ENCODE measurements around the gene PEX12. TPM values are rescaled to one million over a fixed set of nuclear protein-coding genes. Genes with fewer than 3 reads are reported as not detected.

PEX12 gene
- total RNA-seq, 1 experiment from 2014 or later = 3.9 TPM

- POLR2A ChIA-PET (ENCODE audit: unreplicated experiment) = no interaction called here
- peaks cover 12% of the 10 kb centered on the region for H3K27me3 ChIP-seq (ENCODE audit: low read length)
- no peak within 1 kb of the TSS for H3K4me3 ChIP-seq (ENCODE audit: low read length)
- no peaks in the 10 kb centered on the region for H4K20me1 ChIP-seq (ENCODE audit: low read length)
- ATAC-seq (no peak), DNase-seq (no peak)
- no TSS peak for BruUV-seq (replicated peaks)
- H3K9ac ChIP-seq (ENCODE audit: low read length) = no peak within 1 kb of the TSS
- H3K4me2 ChIP-seq (ENCODE audit: low read length) = no peak within 1 kb of the TSS
- H3K9me3 ChIP-seq (ENCODE audit: low read length) = no peaks in the 10 kb centered on the region
- H3F3A ChIP-seq (ENCODE audit: low read length, unreplicated experiment) = no peaks in the 10 kb centered on the region
- no peaks in the 10 kb centered on the region for H3K9me2 ChIP-seq (replicated peaks; ENCODE audit: low read length)
- H3K79me2 ChIP-seq (ENCODE audit: low read length) = no peaks in the 10 kb centered on the region
- TF ChIP-seq CTCF (conservative IDR thresholded peaks at IDR 0.05; ENCODE audit: low read depth, low read length) (no peak), EZH2phosphoT487 (IDR thresholded peaks at IDR 0.05; ENCODE audit: borderline replicate concordance, low read length) (no peak), EZH2 (IDR thresholded peaks at IDR 0.05; ENCODE audit: low read length, unreplicated experiment) (no peak)
- no peaks in the 10 kb centered on the region for H3K4me1 ChIP-seq (ENCODE audit: insufficient read depth, low read length)
- intact Hi-C loops (cut with micrococcal nuclease) = no loop called here
- no peak within 1 kb of the TSS for H3K27ac ChIP-seq (ENCODE audit: low read length)
- no peaks in the 10 kb centered on the region for H3K36me3 ChIP-seq (ENCODE audit: low read depth, low read length)
- CTCF ChIA-PET = no interaction called here
- H2AFZ ChIP-seq (ENCODE audit: low read length) = no peak within 1 kb of the TSS
Measured at GRCh38 chr17:35560703-35561102, 17.7 kb downstream of the PEX12 start, which contains the start of gene SLFN14. TSS of gene SLFN14 (minus strand) at chr17:35560819. CDS start at chr17:35558062, 2,757 bp downstream.

- H3K9me2 ChIP-seq (replicated peaks; ENCODE audit: low read length) = no peaks in the 10 kb centered on the region
- no peaks in the 10 kb centered on the region for H3K4me1 ChIP-seq (ENCODE audit: insufficient read depth, low read length)
- no peak overlapping the region for H3K4me2 ChIP-seq (ENCODE audit: low read length)
- no peaks in the 10 kb centered on the region for H3F3A ChIP-seq (ENCODE audit: low read length, unreplicated experiment)
- no peaks in the 10 kb centered on the region for H3K36me3 ChIP-seq (ENCODE audit: low read depth, low read length)
- no peak overlapping the region for H2AFZ ChIP-seq (ENCODE audit: low read length)
- H4K20me1 ChIP-seq (ENCODE audit: low read length) = no peaks in the 10 kb centered on the region
- no peak overlapping the region for H3K9ac ChIP-seq (ENCODE audit: low read length)
- BruUV-seq (replicated peaks) = no TSS peak
- no peak for TF ChIP-seq EZH2 (IDR thresholded peaks at IDR 0.05; ENCODE audit: low read length, unreplicated experiment)
- no peak for TF ChIP-seq EZH2phosphoT487 (IDR thresholded peaks at IDR 0.05; ENCODE audit: borderline replicate concordance, low read length)
- TF ChIP-seq CTCF (conservative IDR thresholded peaks at IDR 0.05; ENCODE audit: low read depth, low read length) = no peak
- ATAC-seq = no peak
- no peak overlapping the region for H3K27ac ChIP-seq (ENCODE audit: low read length)
- no peaks in the 10 kb centered on the region for H3K79me2 ChIP-seq (ENCODE audit: low read length)
- no peaks in the 10 kb centered on the region for H3K9me3 ChIP-seq (ENCODE audit: low read length)
- intact Hi-C loops (cut with micrococcal nuclease) = no loop called here
- H3K27me3 ChIP-seq (ENCODE audit: low read length) = peaks cover 12% of the 10 kb centered on the region
- DNase-seq = no peak
- no peak overlapping the region for H3K4me3 ChIP-seq (ENCODE audit: low read length)
- CTCF ChIA-PET = interaction anchor here (0.6 kb wide), 2 partner anchors 205 to 419 kb away, joined by 5 to 6 read pairs; no protein-coding TSS in a partner anchor
- POLR2A ChIA-PET (ENCODE audit: unreplicated experiment) = no interaction called here
Measured at GRCh38 chr17:35559495-35560210, 18.7 kb downstream of the PEX12 start.

- H3K4me3 ChIP-seq (ENCODE audit: low read length) = no peak overlapping the region
- H4K20me1 ChIP-seq (ENCODE audit: low read length) = no peaks in the 10 kb centered on the region
- no peaks in the 10 kb centered on the region for H3K9me2 ChIP-seq (replicated peaks; ENCODE audit: low read length)
- no peak overlapping the region for H3K9ac ChIP-seq (ENCODE audit: low read length)
- intact Hi-C loops (cut with micrococcal nuclease) = no loop called here
- TF ChIP-seq EZH2phosphoT487 (IDR thresholded peaks at IDR 0.05; ENCODE audit: borderline replicate concordance, low read length) = no peak
- TF ChIP-seq CTCF (conservative IDR thresholded peaks at IDR 0.05; ENCODE audit: low read depth, low read length) = no peak
- no peak for TF ChIP-seq EZH2 (IDR thresholded peaks at IDR 0.05; ENCODE audit: low read length, unreplicated experiment)
- H3F3A ChIP-seq (ENCODE audit: low read length, unreplicated experiment) = no peaks in the 10 kb centered on the region
- no peak overlapping the region for H2AFZ ChIP-seq (ENCODE audit: low read length)
- BruUV-seq (replicated peaks) = no TSS peak
- H3K4me1 ChIP-seq (ENCODE audit: insufficient read depth, low read length) = no peaks in the 10 kb centered on the region
- CTCF ChIA-PET = no interaction called here
- H3K79me2 ChIP-seq (ENCODE audit: low read length) = no peaks in the 10 kb centered on the region
- POLR2A ChIA-PET (ENCODE audit: unreplicated experiment) = no interaction called here
- H3K4me2 ChIP-seq (ENCODE audit: low read length) = no peak overlapping the region
- H3K27ac ChIP-seq (ENCODE audit: low read length) = no peak overlapping the region
- ATAC-seq = no peak
- H3K27me3 ChIP-seq (ENCODE audit: low read length) = peaks cover 23% of the 10 kb centered on the region
- no peaks in the 10 kb centered on the region for H3K9me3 ChIP-seq (ENCODE audit: low read length)
- H3K36me3 ChIP-seq (ENCODE audit: low read depth, low read length) = no peaks in the 10 kb centered on the region
- no peak for DNase-seq
Measured at GRCh38 chr17:35557353-35557752, 21.0 kb downstream of the PEX12 start.
